ENCODE data around the gene SH2D5.

The SH2D5 gene

DNA sequence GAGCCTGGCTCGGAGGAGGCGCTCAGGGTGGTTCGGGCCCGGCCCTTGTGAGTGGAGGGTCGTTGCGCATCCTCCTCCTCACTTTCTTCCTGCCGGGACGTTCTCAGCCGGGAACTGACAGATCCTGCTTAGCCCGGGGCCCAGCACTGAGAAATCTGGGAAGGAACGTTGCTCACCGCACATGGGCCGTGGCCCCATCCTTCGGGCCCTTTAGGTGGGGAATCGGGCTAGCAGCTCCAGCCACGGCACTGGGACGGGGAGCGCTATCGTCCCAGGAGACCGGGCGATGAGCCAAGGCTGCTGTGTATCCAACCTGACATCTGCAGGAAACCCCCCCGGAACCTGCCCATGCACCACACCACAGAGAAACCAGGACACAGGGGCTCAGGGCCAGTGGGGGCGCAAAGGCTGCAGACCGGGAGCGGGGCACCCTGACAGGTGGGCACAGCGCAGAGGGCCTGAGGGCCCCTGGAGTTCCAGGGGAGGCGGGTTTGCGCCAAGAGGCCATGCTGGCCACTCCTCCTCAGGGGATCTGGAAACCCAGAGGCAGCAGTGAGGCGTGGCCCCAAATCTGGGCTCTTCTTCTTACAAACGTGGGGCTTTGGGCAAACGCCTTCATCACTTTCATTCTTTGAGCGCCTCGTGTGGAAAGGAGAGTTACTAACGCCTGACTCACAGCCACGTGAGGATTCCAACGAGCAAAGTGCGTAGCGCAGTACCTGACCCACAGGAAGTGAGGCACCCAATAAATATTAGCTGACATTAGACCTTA lies at the start of gene SH2D5:
Gene SH2D5 (minus strand): TSS at position 116 of the 772 bp plus-strand sequence. CDS start 4,659 bp downstream, outside the sequence.
- DNase-seq (ENCODE audit: low read depth in 2 of 2) = peak; percentile 51 to 63

DNA sequence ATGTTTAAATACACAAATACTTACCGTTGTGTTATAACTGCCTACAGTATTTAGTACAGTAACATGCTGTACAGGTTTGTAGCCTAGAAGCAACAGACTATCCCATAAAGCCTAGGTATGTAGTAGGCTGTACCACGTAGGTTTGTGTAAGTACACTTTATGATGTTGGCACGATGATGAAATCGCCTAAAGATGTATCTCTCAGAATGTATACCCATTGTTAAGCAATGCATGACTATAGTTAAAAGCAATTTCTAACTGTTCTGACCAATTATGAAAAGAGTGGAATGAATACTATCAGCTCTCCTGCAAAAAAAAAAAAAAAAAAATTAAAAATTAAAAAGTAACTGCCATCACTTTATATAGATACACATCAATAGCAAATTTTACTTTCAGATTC lies 43.2 kb upstream of the SH2D5 start:
- no peak for DNase-seq (ENCODE audit: low read depth in 2 of 2)

- DNase-seq (ENCODE audit: low read depth in 2 of 2) = no peak
These were observed 39.3 kb upstream of the SH2D5 start for GRCh38 chr1:20771780-20772179.

DNA sequence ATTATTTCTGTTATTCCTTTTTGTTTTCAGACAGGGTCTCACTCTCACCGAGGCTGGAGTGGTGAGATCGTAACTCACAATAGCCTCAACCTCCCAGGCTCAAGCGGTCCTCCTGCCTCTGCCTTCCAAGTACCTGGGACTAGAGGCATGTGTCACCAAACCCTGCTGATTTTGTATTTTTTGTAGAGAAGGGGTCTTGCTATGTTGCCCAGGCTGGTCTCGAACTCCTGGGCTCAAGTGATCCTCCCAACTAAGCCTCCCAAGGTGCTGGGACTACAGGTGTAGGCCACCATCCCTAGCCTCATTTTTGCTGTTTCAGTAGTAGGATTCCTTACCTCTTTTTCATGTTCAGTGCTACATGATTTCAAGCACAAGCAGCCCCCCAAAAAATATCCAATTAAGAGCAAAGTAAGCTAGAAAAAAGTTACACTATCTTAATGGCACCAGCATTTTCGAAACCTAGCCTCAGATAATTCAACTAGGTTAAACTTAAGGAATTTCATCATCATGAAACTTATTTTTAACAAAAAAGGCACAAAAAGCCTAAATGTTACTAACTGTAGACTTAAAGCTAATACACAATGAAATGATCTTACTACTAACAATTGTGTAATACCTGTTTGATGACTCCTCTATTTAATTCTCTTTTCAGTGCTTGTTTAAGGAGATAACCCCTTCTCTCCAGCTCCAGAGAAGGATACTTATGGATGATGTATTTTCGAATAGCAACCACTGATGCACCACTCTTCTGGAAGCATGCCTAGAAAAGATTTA lies 38.0 kb upstream of the SH2D5 start:
- DNase-seq (ENCODE audit: low read depth in 2 of 2) = no peak

GRCh38 chr1:20767271-20767670 lies 34.8 kb upstream of the SH2D5 start:
- DNase-seq (ENCODE audit: low read depth in 2 of 2) = no peak

- no peak for DNase-seq (ENCODE audit: low read depth in 2 of 2)
These were observed 30.9 kb upstream of the SH2D5 start for GRCh38 chr1:20763417-20763816.

DNA sequence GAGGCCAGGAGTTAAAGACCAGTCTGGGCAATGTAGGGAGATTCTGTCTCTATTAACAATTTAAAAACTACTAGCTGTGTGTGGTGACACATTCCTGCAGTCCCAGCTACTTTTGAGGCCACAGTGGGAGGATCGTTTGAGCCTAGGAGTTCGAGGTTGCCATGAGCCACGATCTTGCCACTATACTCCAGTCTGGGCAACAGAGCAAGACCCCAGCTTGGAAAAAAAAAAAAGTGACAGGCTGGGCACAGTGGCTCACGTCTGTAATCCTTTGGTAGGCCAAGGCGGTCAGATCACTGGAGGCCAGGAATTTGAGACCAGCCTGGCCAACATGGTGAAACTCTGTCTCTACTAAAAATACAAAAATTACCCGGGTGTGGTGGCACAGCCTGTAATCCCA lies 27.8 kb upstream of the SH2D5 start:
- DNase-seq (ENCODE audit: low read depth in 2 of 2) = no peak

GRCh38 chr1:20753589-20753988 lies 21.1 kb upstream of the SH2D5 start:
- DNase-seq (ENCODE audit: low read depth in 2 of 2) = no peak

GRCh38 chr1:20751462-20751990 lies 19.0 kb upstream of the SH2D5 start:
- DNase-seq (ENCODE audit: low read depth in 2 of 2) = no peak

GRCh38 chr1:20742671-20743070 lies 10.2 kb upstream of the SH2D5 start:
- no peak for DNase-seq (ENCODE audit: low read depth in 2 of 2)

GRCh38 chr1:20740781-20741180 lies 8.3 kb upstream of the SH2D5 start:
- DNase-seq (ENCODE audit: low read depth in 2 of 2) = no peak

DNA sequence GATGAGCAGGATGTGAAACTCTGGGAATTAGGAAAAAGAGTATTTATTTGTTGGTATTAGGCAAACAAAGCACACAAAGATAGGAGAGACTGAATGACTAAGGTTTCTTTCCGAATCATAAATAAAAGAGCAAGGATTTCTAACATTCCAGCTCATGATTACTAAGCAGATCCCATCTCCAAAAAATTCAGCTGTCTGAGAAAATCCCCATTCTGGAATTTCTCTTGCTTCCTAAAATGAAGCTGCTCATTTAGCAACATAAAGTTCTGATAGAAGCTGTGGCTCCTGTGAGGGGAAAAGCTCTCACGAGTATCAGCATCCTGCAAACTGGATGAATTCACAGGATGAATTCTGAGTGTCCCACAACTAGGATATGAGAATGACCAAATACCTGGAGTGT lies 6.7 kb upstream of the SH2D5 start:
- no peak for DNase-seq (ENCODE audit: low read depth in 2 of 2)

DNA sequence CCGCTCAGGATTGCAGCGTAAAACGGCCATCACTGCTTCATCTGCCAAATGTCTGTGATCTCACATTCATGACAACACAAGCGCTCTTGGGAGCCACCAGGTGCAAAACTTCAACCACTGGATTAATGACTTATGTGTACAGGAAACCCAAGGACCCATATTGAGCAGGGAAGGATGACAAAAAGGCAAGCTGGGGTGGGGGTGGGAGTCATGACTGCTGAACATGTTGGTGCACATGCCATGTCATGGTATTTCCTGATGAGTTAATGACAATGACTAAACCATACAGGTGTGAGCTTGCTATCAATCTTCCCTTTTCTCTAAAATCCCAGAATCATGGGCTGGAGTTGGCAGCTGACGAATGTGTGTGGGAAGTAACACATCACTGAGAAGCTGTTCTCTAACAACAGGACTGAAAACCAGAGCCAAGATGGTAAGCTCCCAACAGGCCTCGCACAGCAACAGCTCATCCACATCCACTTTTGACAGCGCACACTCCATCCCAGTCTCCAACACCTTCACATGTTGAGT lies 3.1 kb upstream of the SH2D5 start:
- no peak for DNase-seq (ENCODE audit: low read depth in 2 of 2)

- DNase-seq (ENCODE audit: low read depth in 2 of 2) = no peak
These were observed 965 bp upstream of the SH2D5 start for GRCh38 chr1:20733360-20733975.

GRCh38 chr1:20732071-20732587 lies 374 bp downstream of the SH2D5 start:
- peak; percentile 40 to 65 for DNase-seq (ENCODE audit: low read depth in 2 of 2)

GRCh38 chr1:20731057-20731991 lies 1.2 kb downstream of the SH2D5 start:
- peak in 1 of 2 donors; percentile 14 for DNase-seq (ENCODE audit: low read depth in 2 of 2)

GRCh38 chr1:20730690-20731056 lies 1.8 kb downstream of the SH2D5 start:
- no peak for DNase-seq (ENCODE audit: low read depth in 2 of 2)

DNA sequence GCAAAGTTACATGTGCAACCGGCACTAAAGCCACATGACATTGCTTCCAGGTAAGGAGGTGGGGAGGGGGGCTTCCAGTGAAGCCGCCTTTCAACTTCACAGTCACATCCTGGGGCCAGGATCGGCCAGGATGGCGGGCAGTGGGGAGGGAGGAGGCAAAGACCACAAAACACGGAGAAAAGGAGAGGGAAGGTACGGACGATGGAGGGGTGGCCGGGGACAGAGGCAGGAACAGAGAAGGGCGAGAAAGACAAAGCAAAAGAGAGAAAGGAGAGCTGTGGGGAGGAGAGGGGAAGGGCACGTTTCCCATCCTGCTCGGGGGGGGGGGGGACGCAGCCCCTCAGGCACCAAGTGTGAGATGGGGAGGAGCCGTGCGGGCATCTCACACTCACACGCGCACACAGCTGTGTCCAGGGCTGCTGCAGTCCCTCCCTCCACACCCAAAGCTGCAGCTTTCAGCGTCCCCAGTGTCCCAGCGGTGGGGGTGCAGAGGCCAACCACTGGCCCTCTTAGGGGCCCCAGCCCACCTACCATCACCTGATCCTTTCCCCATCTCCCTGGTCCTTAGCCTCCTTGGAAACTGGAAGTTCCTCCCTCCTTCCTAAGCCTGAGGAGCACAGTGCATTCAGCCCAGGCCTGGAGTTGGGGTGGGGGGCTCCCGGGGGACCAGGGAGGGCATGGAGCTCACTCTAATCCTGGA lies 2.4 kb downstream of the SH2D5 start:
- no peak for DNase-seq (ENCODE audit: low read depth in 2 of 2)

DNA sequence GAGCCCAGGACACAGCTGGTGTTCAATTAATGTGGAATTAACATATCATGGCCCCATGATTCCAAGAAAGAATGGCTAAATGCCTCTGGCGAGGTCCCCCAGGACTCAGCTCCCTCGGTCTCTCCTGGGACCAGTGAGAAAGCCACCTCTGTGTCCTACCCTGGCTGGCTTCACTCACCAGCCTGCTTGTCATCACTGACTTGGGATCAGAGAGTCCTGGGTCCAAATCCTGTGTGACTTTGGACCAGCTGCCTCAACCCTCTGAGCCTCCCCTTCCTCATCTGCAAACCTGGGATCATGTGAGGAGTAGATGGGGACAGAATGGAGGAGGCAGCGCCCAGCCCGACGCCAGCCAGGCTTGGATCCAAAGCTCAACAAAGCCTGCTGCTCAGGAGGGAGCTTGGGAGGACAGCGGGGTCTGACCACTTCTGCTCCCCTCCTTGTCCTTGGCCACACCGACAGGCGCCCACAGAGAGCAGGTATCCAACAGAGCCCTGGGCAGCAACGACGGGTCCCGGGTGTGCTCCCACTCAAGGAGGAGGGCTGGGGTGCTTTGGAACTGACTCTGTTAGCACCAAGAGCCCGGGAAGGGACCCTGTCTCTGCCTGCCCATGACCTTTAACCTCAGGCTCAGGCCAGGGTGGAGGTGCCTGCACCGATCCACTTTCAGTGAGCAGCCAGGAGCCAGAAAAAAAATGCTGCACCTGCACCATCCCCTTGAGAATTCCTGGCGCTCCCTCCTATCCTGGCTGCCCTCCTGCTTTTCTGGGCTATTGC lies 3.2 kb downstream of the SH2D5 start:
- no peak for DNase-seq (ENCODE audit: low read depth in 2 of 2)
